PC-3 (cell line): ENCODE results near the gene NTNG1. TPM values are rescaled to one million over a fixed set of nuclear protein-coding genes. Genes with fewer than 3 reads are reported as not detected.
A peak's percentile ranks its signal among the peaks of the same experiment; 100 is the strongest.

Experiments
- ATAC-seq: fragments of 200-7000 bp; cut with Tn5 transposase; 2 replicates; pipeline ENCODE4 v1.9.1; 2020; ENCODE audit warnings: mild to moderate bottlenecking, moderate library complexity
- BruUV-seq: library from RNA; stranded (reverse); fragments of 400-500 nt; replicated peaks from 2 replicates; lab custom pipeline; 2021; lab: Mats Ljungman, UMichigan
- CTCF ChIA-PET: fragments of 300-600 bp; sonication (Branson Sonifier 250); formaldehyde crosslinking; loops from one replicate; lab custom pipeline; 2022; ENCODE audit warnings: antibody characterized with exemption; lab: Charles Lee
- POLR2A ChIA-PET: fragments of 300-600 bp; sonication (Branson Sonifier 250); formaldehyde crosslinking; loops from one replicate; lab custom pipeline; 2022; ENCODE audit warnings: antibody characterized with exemption; ENCODE audit not compliant: unreplicated experiment; lab: Charles Lee
- DNase-seq: peaks from one replicate; pipeline ENCODE4 v3.0.0-alpha.2; 2015
- H2AFZ ChIP-seq: fragments of 300-600 bp; sonication (generic); 2 replicates; pipeline ENCODE4 v1.6.0; 2016; ENCODE audit warnings: antibody characterized with exemption, low read length
- H3F3A ChIP-seq: fragments of 300-600 bp; sonication (generic); one replicate; pipeline ENCODE4 v1.6.0; 2017; ENCODE audit warnings: antibody characterized with exemption, low read length, control low read depth, mild to moderate bottlenecking; ENCODE audit not compliant: unreplicated experiment
- H3K27ac ChIP-seq: fragments of 300-600 bp; sonication (generic); 2 replicates; pipeline ENCODE4 v1.5.1; 2016; ENCODE audit warnings: mild to moderate bottlenecking, low read length
- H3K27me3 ChIP-seq: fragments of 300-600 bp; sonication (generic); 2 replicates; pipeline ENCODE4 v1.6.1; 2016; ENCODE audit warnings: low read length, mixed read lengths
- H3K36me3 ChIP-seq: fragments of 300-600 bp; sonication (generic); 2 replicates; pipeline ENCODE4 v1.6.1; 2016; ENCODE audit warnings: low read depth, mixed run types, low read length, mixed read lengths
- H3K4me1 ChIP-seq: fragments of 300-600 bp; sonication (generic); 2 replicates; pipeline ENCODE4 v1.5.1; 2016; ENCODE audit warnings: low read length; ENCODE audit not compliant: insufficient read depth
- H3K4me2 ChIP-seq: fragments of 300-600 bp; sonication (generic); 2 replicates; pipeline ENCODE4 v1.6.0; 2016; ENCODE audit warnings: low read length
- H3K4me3 ChIP-seq: fragments of 300-600 bp; sonication (generic); 2 replicates; pipeline ENCODE4 v1.5.1; 2016; ENCODE audit warnings: mild to moderate bottlenecking, low read length, mixed read lengths
- H3K79me2 ChIP-seq: fragments of 300-600 bp; sonication (generic); 2 replicates; pipeline ENCODE4 v1.6.1; 2017; ENCODE audit warnings: low read length, mixed read lengths
- H3K9ac ChIP-seq: fragments of 300-600 bp; sonication (generic); 2 replicates; pipeline ENCODE4 v1.6.0; 2016; ENCODE audit warnings: mild to moderate bottlenecking, low read length
- H3K9me2 ChIP-seq: fragments of 300-600 bp; sonication (generic); replicated peaks from 2 replicates; pipeline ENCODE4 v1.6.1; 2016; ENCODE audit warnings: mixed run types, low read length, mixed read lengths
- H3K9me3 ChIP-seq: fragments of 300-600 bp; sonication (generic); 2 replicates; pipeline ENCODE4 v1.6.1; 2016; ENCODE audit warnings: low read length, mixed read lengths
- H4K20me1 ChIP-seq: fragments of 300-600 bp; sonication (generic); 2 replicates; pipeline ENCODE4 v1.6.1; 2016; ENCODE audit warnings: low read length, mixed read lengths
- EZH2 ChIP-seq: fragments of 300-600 bp; sonication (generic); IDR thresholded peaks from one replicate; pipeline ENCODE4 v1.6.1; 2017; ENCODE audit warnings: antibody characterized with exemption, mild to moderate bottlenecking, low read length; ENCODE audit not compliant: unreplicated experiment
- EZH2phosphoT487 ChIP-seq: fragments of 300-600 bp; sonication (generic); IDR thresholded peaks from 2 replicates; pipeline ENCODE4 v1.6.1; 2018; ENCODE audit warnings: mild to moderate bottlenecking, antibody characterized with exemption, low read length, borderline replicate concordance
- intact Hi-C: fragments of 100-400 bp; cut with micrococcal nuclease; formaldehyde crosslinking; loops from 2 replicates; pipeline ENCODE4 v1.9.0; 2023
- total RNA-seq: library from RNA; depleted of rRNA; stranded (reverse); fragments of >200 nt; gene quantifications from 2 replicates; pipeline ENCODE4 v1.2.3, GENCODE V29; 2014
- TF ChIP-seq, protein P1 (sequence below): fragments of 300-600 bp; sonication (generic); conservative IDR thresholded peaks from 2 replicates; pipeline ENCODE4 v1.5.1; 2017; ENCODE audit warnings: antibody characterized with exemption, low read depth, mild to moderate bottlenecking, low read length

Gene NTNG1
- total RNA-seq, 1 experiment from 2014 or later, result 6.7 TPM

DNA sequence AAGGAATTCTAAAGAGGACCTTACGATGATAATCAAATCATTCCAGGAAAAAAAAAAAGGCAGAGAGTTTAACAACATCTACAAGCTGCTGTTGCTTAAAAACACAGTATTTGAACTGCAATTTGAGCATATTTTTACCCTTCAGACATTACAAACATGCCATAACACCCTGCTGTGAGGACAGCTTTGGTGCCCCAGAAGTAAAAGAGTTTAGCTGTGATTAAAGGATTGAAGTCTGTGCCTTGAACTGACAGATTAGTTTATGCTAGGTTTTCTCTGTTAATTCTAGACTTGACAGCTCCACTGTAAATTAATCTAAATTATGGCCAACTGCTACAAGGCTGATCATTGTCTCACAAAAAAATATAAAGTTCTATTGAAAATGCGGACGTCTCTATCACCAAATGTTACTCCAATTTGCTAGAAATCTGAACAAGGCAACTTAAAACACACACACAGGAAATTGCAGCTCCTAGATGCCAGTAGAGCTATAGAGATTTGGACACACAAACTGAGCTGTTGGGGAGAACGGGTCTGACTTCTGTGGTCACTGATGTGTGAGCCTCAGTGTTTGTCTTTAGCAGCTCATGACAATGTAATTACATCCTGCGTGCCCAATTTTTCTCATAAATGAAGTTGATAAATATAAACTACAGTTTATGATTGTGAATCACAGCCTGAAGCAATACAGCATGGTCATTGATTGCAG is 217.9 kb downstream of the NTNG1 start:
- BruUV-seq, result no TSS peak
- ChIA-PET CTCF (no interaction called here), POLR2A (no interaction called here)

DNA sequence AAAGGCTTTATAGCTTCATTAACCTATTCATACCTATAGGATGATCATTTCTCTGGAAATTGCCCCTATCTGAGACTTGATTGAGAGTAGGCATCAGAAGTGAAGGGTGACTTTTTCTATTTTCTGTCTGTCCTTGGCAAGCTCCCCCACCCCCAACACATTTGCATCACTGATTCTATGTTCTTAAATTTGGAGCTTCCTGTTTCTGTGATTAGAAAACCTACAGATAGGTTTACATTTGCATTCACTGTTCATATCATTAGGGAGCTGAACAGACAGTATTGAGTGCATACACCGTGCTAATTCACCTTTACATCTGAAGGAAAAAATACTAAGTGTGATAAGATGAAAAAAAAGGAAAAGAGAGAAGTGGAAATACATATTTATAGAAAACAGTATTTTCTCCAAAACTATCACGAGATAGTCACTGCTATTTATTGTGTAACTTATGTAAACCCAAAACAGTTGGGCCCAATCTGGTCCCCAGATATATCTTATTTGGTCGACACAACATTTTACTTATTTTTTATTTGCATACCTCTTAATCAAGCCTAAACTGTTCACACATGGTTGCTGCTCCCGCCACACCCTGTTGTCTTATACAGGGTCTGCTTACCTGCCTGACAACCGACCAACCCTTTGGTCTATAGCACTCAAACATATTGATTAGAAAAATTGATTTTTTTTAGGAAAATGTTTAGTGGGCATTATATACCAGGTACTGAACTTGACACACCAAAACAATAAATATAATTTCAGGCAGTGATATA is 218.8 kb downstream of the NTNG1 start:
- DNase-seq (no peak), ATAC-seq (no peak)
- no peaks in the 10 kb centered on the region for H3K9me2 ChIP-seq
- no TSS peak for BruUV-seq
- intact Hi-C loops, result no loop called here
- ChIA-PET POLR2A (no interaction called here), CTCF (no interaction called here)
- no peak overlapping the region for H3K27ac ChIP-seq
- H3K9me3 ChIP-seq, result no peaks in the 10 kb centered on the region
- H3K4me3 ChIP-seq, result no peak overlapping the region
- H3K9ac ChIP-seq, result no peak overlapping the region
- TF ChIP-seq EZH2phosphoT487, result no peak
- no peaks in the 10 kb centered on the region for H3K27me3 ChIP-seq
- H3F3A ChIP-seq, result no peaks in the 10 kb centered on the region
- H3K36me3 ChIP-seq, result no peaks in the 10 kb centered on the region
- no peaks in the 10 kb centered on the region for H3K4me1 ChIP-seq
- no peaks in the 10 kb centered on the region for H4K20me1 ChIP-seq
- no peak overlapping the region for H2AFZ ChIP-seq
- H3K79me2 ChIP-seq, result no peaks in the 10 kb centered on the region
- no peak overlapping the region for H3K4me2 ChIP-seq

More for the DNA sequence above, 217.9 kb downstream of the NTNG1 start:
- peak; percentile 91 for ATAC-seq
- Histone ChIP-seq H3F3A (no peaks in the 10 kb centered on the region), H3K4me1 (no peaks in the 10 kb centered on the region), H2AFZ (no peak overlapping the region), H3K4me3 (no peak overlapping the region), H3K4me2 (no peak overlapping the region), H3K79me2 (no peaks in the 10 kb centered on the region), H3K36me3 (no peaks in the 10 kb centered on the region), H3K9me3 (no peaks in the 10 kb centered on the region), H3K9ac (no peak overlapping the region), H3K27ac (no peak overlapping the region), H3K9me2 (no peaks in the 10 kb centered on the region), H4K20me1 (no peaks in the 10 kb centered on the region), H3K27me3 (no peaks in the 10 kb centered on the region)
- peak; percentile 5 for DNase-seq
- intact Hi-C loops, result no loop called here
- TF ChIP-seq EZH2 (no peak), EZH2phosphoT487 (no peak)
- TF ChIP-seq, protein P1, sequence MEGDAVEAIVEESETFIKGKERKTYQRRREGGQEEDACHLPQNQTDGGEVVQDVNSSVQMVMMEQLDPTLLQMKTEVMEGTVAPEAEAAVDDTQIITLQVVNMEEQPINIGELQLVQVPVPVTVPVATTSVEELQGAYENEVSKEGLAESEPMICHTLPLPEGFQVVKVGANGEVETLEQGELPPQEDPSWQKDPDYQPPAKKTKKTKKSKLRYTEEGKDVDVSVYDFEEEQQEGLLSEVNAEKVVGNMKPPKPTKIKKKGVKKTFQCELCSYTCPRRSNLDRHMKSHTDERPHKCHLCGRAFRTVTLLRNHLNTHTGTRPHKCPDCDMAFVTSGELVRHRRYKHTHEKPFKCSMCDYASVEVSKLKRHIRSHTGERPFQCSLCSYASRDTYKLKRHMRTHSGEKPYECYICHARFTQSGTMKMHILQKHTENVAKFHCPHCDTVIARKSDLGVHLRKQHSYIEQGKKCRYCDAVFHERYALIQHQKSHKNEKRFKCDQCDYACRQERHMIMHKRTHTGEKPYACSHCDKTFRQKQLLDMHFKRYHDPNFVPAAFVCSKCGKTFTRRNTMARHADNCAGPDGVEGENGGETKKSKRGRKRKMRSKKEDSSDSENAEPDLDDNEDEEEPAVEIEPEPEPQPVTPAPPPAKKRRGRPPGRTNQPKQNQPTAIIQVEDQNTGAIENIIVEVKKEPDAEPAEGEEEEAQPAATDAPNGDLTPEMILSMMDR, result no peak

DNA sequence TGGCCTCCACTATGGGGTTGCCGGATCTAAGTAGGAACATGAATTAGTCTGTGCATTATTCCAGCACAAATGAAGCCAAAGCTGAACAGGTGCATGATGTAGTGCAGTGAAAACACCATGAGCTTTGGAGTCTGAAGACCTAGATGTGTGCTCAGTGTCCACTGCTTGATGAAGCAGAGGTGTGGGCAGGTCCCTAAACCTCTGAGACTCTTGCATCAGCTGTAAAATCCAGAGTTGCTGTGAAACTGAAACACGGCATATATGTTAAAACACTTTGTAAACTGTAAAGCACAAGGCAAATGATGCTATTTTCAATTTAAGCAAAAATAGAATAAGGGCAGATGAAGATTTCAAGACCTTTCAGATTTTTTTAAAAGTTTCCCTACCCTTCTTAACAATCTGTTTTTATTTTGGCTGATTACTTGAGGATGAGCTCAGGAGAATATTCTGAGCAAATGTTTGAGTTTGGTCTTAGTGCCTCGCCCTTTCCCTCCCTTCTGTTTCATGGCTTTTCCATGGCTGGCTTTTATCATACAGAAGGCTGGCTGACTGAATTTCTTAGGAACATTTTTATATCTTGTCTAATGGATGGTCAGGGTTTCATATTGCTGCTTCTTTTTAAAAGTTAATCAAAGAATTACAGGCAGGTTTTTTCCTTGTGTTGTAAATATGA is 221.8 kb downstream of the NTNG1 start:
- no peak overlapping the region for H3K4me2 ChIP-seq
- no peaks in the 10 kb centered on the region for H3K4me1 ChIP-seq
- H3K9me2 ChIP-seq, result no peaks in the 10 kb centered on the region
- BruUV-seq, result no TSS peak
- DNase-seq (no peak), ATAC-seq (no peak)
- H3K9me3 ChIP-seq, result no peaks in the 10 kb centered on the region
- no peaks in the 10 kb centered on the region for H3K36me3 ChIP-seq
- no peak overlapping the region for H3K27ac ChIP-seq
- no peaks in the 10 kb centered on the region for H3K27me3 ChIP-seq
- H3K79me2 ChIP-seq, result no peaks in the 10 kb centered on the region
- no peaks in the 10 kb centered on the region for H4K20me1 ChIP-seq
- no peak overlapping the region for H3K9ac ChIP-seq
- CTCF ChIA-PET, result no interaction called here
- no peaks in the 10 kb centered on the region for H3F3A ChIP-seq
- H3K4me3 ChIP-seq, result no peak overlapping the region
- POLR2A ChIA-PET, result no interaction called here
- intact Hi-C loops, result no loop called here
- TF ChIP-seq, protein P1, result no peak
- TF ChIP-seq EZH2phosphoT487, result no peak
- no peak for TF ChIP-seq EZH2
- H2AFZ ChIP-seq, result no peak overlapping the region
